Mucosa of rectum (tissue), 2 donors: ENCODE data around the gene RAB11FIP3.
"Not testable (repeated sequence)": the region's sequence is repeated elsewhere in the genome, so short reads cannot be mapped to it uniquely, and the experiment has no call there.

Experiments
- H3K27ac ChIP-seq, 2 donors: one replicate each; pipeline ENCODE4 v1.7.0; 2013; ENCODE audit warnings: inconsistent platforms in 2 of 2, low read depth in 2 of 2, low read length in 2 of 2
- H3K27me3 ChIP-seq, 2 donors: one replicate each; pipeline ENCODE4 v1.7.0; 2013; ENCODE audit warnings: low read length in 2 of 2; ENCODE audit not compliant: control insufficient read depth in 2 of 2, insufficient read depth in 2 of 2
- H3K36me3 ChIP-seq, 2 donors: one replicate each; pipeline ENCODE4 v1.7.0; 2013; ENCODE audit warnings: low read length in 2 of 2; ENCODE audit not compliant: control insufficient read depth in 2 of 2, insufficient read depth in 2 of 2
- H3K4me1 ChIP-seq, 2 donors: one replicate each; pipeline ENCODE4 v1.7.0; 2013; ENCODE audit warnings: low read length in 2 of 2, mild to moderate bottlenecking in 1 of 2; ENCODE audit not compliant: control insufficient read depth in 2 of 2, insufficient read depth in 2 of 2
- H3K4me3 ChIP-seq, 2 donors: one replicate each; pipeline ENCODE4 v1.7.0; 2013; ENCODE audit warnings: low read length in 2 of 2
- H3K9ac ChIP-seq, 2 donors: one replicate each; pipeline ENCODE4 v1.7.0; 2013; ENCODE audit warnings: low read length in 2 of 2, low read depth in 1 of 2, mild to moderate bottlenecking in 1 of 2
- H3K9me3 ChIP-seq, 2 donors: one replicate each; pipeline ENCODE4 v1.7.0; 2013; ENCODE audit warnings: low read length in 2 of 2; ENCODE audit not compliant: control insufficient read depth in 2 of 2
- donor health status: healthy.
- donor health status: Normal muscosa, but diverticular disease.

Gene RAB11FIP3

DNA sequence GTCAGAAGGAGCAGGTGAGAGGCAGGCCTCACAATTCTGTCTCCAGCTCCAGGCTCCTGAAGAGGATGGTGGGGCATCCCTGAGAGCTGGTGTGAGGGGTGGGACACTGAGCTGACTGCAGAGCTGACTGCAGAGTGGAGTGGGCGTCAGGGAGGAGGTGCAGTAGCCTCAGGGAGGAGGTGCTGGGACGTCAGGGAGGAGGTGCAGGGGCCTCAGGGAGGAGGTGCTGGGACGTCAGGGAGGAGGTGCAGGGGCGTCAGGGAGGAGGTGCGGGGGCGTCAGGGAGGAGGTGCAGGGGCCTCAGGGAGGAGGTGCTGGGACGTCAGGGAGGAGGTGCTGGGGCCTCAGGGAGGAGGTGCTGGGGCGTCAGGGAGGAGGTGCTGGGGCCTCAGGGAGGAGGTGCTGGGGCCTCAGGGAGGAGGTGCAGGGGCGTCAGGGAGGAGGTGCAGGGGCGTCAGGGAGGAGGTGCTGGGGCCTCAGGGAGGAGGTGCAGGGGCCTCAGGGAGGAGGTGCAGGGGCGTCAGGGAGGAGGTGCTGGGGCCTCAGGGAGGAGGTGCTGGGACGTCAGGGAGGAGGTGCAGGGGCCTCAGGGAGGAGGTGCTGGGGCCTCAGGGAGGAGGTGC lies 41.9 kb downstream of the RAB11FIP3 start:
- H3K4me1 ChIP-seq, H3K27me3 ChIP-seq, H3K27ac ChIP-seq, H3K9ac ChIP-seq, H3K36me3 ChIP-seq, H3K4me3 ChIP-seq, H3K9me3 ChIP-seq: not testable (repeated sequence)

DNA sequence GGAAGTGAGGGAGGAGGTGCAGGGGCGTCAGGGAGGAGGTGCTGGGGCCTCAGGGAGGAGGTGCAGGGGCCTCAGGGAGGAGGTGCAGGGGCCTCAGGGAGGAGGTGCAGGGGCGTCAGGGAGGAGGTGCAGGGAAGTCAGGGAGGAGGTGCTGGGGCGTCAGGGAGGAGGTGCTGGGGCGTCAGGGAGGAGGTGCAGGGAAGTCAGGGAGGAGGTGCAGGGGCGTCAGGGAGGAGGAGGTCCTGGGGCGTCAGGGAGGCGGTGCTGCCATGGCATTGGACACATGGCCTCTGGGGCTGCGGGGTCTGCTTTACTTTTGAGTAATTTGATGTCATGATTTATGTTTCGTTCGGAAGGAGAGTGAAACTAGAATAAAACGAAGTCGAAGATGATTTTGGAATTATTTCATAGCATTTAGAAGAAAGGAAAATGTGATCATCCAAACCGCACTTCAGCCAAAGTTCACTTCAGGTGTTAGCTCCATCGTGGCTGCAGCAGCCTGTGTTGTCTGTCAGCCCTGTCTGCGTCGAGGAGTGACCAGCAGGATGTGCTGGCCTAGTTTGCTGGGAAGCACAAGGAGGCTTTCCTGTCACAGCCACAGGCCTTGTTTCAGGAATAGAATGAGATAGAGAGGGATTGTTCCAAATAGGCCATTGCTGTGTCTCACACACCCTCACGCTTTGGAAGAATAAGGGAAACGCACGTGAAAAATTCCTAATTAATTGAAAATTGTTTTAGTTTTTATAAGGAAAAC lies 42.8 kb downstream of the RAB11FIP3 start:
- Histone ChIP-seq H3K4me3 (no peak overlapping the region), H3K36me3 (no peaks in the 10 kb centered on the region), H3K9ac (no peak overlapping the region), H3K4me1 (no peaks in the 10 kb centered on the region), H3K27ac (no peak overlapping the region), H3K27me3 (no peaks in the 10 kb centered on the region), H3K9me3 (no peaks in the 10 kb centered on the region)

DNA sequence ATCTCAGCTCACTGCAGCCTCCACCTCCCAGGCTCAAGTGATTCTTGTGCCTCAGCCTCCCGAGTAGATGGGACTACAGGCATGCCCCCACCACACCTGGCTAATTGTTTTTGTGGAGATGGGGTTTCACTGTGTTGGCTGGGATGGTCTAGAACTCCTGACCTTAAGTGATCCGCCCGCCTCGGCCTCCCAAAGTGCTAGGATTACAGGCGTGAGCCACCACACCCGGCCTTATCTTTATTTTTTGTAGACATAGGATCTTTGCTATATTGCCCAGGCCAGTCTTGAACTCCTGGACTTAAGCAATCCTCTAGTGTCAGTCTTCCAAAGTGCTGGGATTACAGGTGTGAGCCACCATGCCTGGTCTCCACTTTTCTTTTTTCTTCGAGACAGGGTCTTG lies 44.0 kb downstream of the RAB11FIP3 start:
- H3K27ac ChIP-seq, H3K9me3 ChIP-seq, H3K36me3 ChIP-seq, H3K4me3 ChIP-seq, H3K27me3 ChIP-seq, H3K9ac ChIP-seq, H3K4me1 ChIP-seq: not testable (repeated sequence)

DNA sequence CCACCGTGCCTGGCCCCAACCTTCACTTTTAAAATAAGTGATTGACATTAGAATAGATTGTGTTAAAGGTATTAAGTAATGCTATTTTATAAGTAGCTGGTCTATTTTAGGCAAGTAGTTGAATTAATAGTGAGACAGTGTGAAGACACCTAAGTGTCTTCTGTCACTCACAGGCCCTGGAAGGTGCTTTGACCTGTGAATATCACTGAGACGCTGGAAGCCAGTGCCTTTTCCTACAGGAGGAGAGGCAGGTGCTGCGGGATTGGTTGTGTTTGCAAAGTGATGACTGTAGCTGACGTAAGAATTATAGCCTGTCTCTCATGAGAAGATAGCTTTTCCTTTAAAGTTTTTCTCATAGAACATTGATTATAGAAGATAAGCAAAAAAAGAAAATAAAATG lies 45.0 kb downstream of the RAB11FIP3 start:
- no peak overlapping the region for H3K27ac ChIP-seq
- H3K9ac ChIP-seq: no peak overlapping the region
- no peaks in the 10 kb centered on the region for H3K27me3 ChIP-seq
- peaks cover 8 to 9% of the 10 kb centered on the region in 2 donors for H3K4me1 ChIP-seq
- H3K36me3 ChIP-seq: no peaks in the 10 kb centered on the region
- H3K9me3 ChIP-seq: no peaks in the 10 kb centered on the region
- H3K4me3 ChIP-seq: no peak overlapping the region

DNA sequence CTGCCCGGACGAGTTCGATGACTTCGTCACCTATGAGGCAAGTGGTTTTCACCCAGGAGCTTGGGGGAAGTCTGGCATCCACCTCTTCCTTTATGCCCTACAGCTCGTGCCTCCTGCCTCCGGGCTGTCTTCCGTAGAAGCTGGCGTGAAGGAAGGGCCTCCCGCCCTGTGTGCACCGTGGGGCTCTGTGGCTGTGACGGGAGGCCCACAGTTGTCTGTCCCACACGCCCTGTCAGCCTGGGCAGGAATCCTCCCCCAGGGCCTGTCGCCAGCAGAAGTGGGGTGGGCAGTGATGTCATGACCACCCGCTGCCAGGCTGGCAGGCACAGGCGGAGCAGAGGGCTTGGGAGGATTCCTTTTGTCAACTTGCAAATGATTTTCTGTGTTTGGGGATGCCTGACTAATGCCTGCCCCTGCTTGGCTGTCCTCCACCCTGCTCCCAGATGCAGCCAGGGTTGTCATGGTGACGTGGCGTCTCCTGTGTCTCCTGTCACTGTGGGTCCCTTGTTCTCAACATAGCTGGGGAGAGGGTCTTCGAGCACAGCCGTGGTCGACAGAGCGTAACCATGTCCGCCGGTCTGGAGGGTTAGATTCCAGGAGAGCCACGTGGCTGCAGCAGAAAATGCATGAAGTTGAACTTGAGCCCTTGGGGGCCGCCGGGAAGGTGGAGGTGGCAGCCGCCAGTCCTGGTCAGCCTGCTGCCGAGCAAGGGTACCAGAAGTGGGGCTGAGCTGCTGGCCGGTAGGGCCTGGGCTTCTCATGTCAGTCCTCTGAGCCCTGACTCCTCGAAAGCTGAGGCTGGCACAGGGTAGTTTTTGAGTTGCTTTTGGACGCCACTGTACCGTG lies 46.1 kb downstream of the RAB11FIP3 start:
- no peaks in the 10 kb centered on the region for H3K27me3 ChIP-seq
- no peaks in the 10 kb centered on the region for H3K36me3 ChIP-seq
- H3K27ac ChIP-seq: no peak overlapping the region
- H3K4me3 ChIP-seq: no peak overlapping the region
- H3K9ac ChIP-seq: no peak overlapping the region
- H3K9me3 ChIP-seq: no peaks in the 10 kb centered on the region
- H3K4me1 ChIP-seq: peaks cover 8 to 9% of the 10 kb centered on the region in 2 donors

DNA sequence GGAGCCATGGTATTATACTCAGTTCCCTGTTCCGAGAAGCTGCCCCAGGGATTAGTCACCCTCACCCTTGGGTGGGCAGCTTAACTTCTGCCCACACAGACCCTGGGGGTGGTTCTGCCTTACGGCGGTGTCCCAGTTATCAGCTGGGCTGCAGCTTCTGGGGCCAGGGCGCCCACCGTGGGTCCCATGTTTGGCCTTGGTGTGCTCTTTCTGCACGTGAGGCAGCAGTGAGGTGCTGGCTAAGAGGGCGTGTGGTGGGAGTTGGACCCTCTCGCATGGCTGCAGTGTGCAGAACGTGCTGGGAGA lies 46.7 kb downstream of the RAB11FIP3 start:
- H3K9ac ChIP-seq: no peak overlapping the region

DNA sequence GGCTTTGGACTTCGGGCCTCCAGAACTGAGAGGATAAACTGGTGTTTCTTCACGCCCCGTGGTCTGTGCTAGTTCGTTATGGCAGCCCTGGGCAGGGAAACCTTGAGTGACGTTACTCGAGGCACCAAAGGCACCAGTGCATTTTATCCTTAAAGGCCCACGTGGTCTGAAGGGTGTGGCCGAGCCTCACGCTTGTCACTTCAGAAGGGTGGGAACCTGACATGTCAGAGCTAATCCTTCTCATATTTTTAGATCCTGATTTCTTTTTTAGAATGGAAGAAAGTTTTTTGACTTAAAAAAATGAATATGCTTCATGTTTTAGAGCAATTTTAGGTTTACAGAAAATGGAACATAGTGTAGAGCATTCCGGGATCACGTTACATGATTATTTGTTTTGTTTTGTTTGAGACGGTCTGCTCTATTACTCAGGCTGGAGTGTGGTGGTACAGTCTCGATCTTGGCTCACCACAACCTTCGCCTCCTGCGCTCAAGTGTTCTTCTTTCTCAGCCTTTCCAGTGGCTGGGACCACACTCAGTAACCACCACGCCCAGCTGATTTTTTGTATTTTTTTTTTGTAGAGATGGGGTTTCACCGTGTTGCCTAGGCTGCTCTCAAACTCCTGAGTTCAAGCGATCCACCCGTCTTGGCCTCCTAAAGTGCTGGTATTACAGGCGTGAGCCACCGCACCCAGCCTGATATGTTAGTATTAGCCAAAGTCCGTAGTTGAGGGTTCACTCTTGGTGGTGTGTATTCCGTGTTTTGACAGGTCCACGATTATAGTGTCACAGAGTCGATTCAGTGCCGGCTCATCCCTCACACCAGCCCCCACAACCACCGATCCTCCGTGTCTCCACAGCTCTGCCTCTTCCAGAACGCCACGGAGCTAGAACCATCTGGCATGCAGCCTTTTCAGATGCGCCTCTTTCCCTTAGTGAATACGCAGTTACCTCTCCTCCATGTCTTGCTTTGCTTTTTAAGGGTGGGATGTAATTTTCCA lies 47.9 kb downstream of the RAB11FIP3 start:
- Histone ChIP-seq H3K9me3 (no peaks in the 10 kb centered on the region), H3K9ac (no peak overlapping the region), H3K4me3 (no peak overlapping the region), H3K27me3 (no peaks in the 10 kb centered on the region), H3K36me3 (no peaks in the 10 kb centered on the region), H3K27ac (no peak overlapping the region), H3K4me1 (peaks cover 8 to 9% of the 10 kb centered on the region in 2 donors)

More for the DNA sequence above, 46.7 kb downstream of the RAB11FIP3 start:
- no peaks in the 10 kb centered on the region for H3K36me3 ChIP-seq
- H3K4me1 ChIP-seq: peaks cover 8 to 9% of the 10 kb centered on the region in 2 donors
- H3K9me3 ChIP-seq: no peaks in the 10 kb centered on the region
- no peaks in the 10 kb centered on the region for H3K27me3 ChIP-seq
- no peak overlapping the region for H3K4me3 ChIP-seq
- no peak overlapping the region for H3K27ac ChIP-seq

DNA sequence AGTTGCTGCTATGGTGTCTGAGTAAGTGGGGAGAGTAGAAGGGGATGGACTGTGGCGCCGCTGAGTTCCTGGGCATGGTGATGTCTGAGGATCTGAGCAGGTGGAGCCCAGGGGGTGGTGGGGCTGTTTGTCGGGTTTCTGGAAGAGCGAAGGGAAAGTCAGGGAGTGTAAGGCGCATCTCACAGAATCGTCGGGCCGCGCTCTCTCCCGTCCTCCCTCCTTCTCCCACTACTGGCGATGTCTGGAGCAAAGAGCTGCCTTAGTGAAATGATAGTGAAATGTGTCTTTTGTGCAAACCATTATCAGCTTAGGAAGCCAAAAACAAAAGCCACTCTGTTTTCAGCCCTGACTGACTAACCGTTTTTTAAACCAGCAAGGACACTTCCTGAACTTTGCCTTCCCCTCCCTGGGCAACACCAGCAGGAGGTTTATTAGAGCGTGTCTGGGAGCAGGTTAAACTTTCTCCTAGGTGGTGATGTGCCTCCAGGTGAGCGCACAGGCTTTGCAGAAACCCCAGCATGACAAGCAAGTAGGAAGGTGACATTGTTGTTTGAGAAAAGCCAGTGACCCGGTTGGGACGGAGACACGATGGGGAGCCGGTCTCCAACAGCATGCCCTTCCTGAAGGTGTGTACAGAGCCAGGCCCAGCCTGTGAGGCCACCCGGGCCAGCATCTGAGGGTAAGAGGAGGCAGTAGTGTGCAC lies 49.1 kb downstream of the RAB11FIP3 start:
- Histone ChIP-seq H3K4me1 (peaks cover 8 to 9% of the 10 kb centered on the region in 2 donors), H3K27me3 (no peaks in the 10 kb centered on the region), H3K36me3 (no peaks in the 10 kb centered on the region), H3K9ac (no peak overlapping the region), H3K9me3 (no peaks in the 10 kb centered on the region), H3K4me3 (peak overlapping the region in 1 of 2 donors; percentile 28), H3K27ac (no peak overlapping the region)

DNA sequence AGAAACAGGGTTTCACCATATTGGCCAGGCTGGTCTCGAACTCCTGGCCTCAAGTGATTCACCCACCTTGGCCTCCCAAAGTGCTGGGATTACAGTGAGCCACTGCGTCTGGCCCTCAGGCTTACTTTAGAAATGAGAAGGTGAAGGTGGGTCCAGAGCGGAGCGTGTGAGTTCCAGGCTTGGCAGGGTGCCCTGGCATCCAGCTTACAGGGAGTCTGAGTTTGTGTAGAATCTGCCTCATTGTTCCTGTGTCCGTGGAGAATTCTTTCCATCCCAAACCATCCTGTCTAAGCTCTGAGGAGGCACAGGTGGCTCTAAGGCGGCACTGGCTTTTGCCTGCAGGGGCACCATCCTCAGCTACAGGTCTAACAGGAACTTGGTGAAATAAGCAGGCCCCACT lies 50.6 kb downstream of the RAB11FIP3 start:
- Histone ChIP-seq H3K9ac (no peak overlapping the region), H3K9me3 (no peaks in the 10 kb centered on the region), H3K36me3 (no peaks in the 10 kb centered on the region), H3K27ac (no peak overlapping the region), H3K4me1 (peaks cover 8 to 9% of the 10 kb centered on the region in 2 donors), H3K4me3 (no peak overlapping the region), H3K27me3 (no peaks in the 10 kb centered on the region)
